Keratinocyte (primary cell): ENCODE measurements around the gene CABLES2. TPM values are rescaled to one million over a fixed set of nuclear protein-coding genes. Genes with fewer than 3 reads are reported as not detected.

Source experiments
- DNase-seq: peaks from one replicate; pipeline ENCODE4 v3.0.0-alpha.2; 2011; ENCODE audit warnings: low read depth, missing footprints, low spot score
- FAIRE-seq: peaks from 2 replicates; lab custom pipeline; 2011; peaks lifted over from hg19 to GRCh38; lab: Jason Lieb, UNC
- H2AFZ ChIP-seq: 2 replicates; pipeline ENCODE4 v1.6.0; 2012; ENCODE audit warnings: low read length, control low read depth, inconsistent platforms; ENCODE audit not compliant: control insufficient read depth
- H3K27ac ChIP-seq: 2 replicates; pipeline ENCODE4 v1.5.1; 2011; ENCODE audit warnings: low read length; ENCODE audit not compliant: control insufficient read depth, insufficient read depth
- H3K27me3 ChIP-seq: 3 replicates; pipeline ENCODE4 v1.6.0; 2011; ENCODE audit warnings: low read length; ENCODE audit not compliant: control insufficient read depth, insufficient read depth; ENCODE audit errors: extremely low read depth
- H3K36me3 ChIP-seq, 2 experiments: 2 replicates in 1 of 2; 3 replicates in 1 of 2; pipeline ENCODE4 v1.5.1; 2011; ENCODE audit warnings: low read length in 2 of 2, mild to moderate bottlenecking in 1 of 2; ENCODE audit not compliant: control insufficient read depth in 2 of 2, insufficient read depth in 2 of 2; ENCODE audit errors: extremely low read depth in 1 of 2
- H3K4me1 ChIP-seq: 3 replicates; pipeline ENCODE4 v1.5.1; 2011; ENCODE audit warnings: low read length; ENCODE audit not compliant: control insufficient read depth, insufficient read depth; ENCODE audit errors: extremely low read depth
- H3K4me2 ChIP-seq: 3 replicates; pipeline ENCODE4 v1.6.0; 2011; ENCODE audit warnings: low read depth, low read length; ENCODE audit not compliant: control insufficient read depth, insufficient read depth; ENCODE audit errors: extremely low read depth
- H3K4me3 ChIP-seq, 3 experiments: fragments of 200-600 bp in 1 of 3; sonication (generic) in 1 of 3; 2 replicates in 2 of 3; 3 replicates in 1 of 3; pipeline ENCODE4 v1.5.1; 2011 to 2016; ENCODE audit warnings: low read length in 3 of 3, mild to moderate bottlenecking in 3 of 3, control low read depth in 2 of 3, inconsistent platforms in 1 of 3, low read depth in 1 of 3, mixed read lengths in 1 of 3, mixed run types in 1 of 3, moderate library complexity in 1 of 3; ENCODE audit not compliant: control insufficient read depth in 2 of 3, insufficient read depth in 2 of 3; ENCODE audit errors: extremely low read depth in 1 of 3
- H3K79me2 ChIP-seq: 2 replicates; pipeline ENCODE4 v1.6.0; 2012; ENCODE audit warnings: low read length; ENCODE audit not compliant: control insufficient read depth, insufficient read depth
- H3K9ac ChIP-seq: 3 replicates; pipeline ENCODE4 v1.6.0; 2011; ENCODE audit warnings: low read length; ENCODE audit not compliant: control insufficient read depth, insufficient read depth; ENCODE audit errors: extremely low read depth
- H3K9me1 ChIP-seq: 3 replicates; pipeline ENCODE4 v1.6.0; 2011; ENCODE audit warnings: low read length; ENCODE audit not compliant: control insufficient read depth, insufficient read depth; ENCODE audit errors: extremely low read depth
- H3K9me3 ChIP-seq: 2 replicates; pipeline ENCODE4 v1.5.1; 2012; ENCODE audit warnings: low read depth, low read length; ENCODE audit not compliant: control insufficient read depth
- H4K20me1 ChIP-seq: 3 replicates; pipeline ENCODE4 v1.6.0; 2011; ENCODE audit warnings: low read length; ENCODE audit not compliant: control insufficient read depth, insufficient read depth; ENCODE audit errors: extremely low read depth
- EZH2 ChIP-seq: IDR thresholded peaks from one replicate; pipeline ENCODE4 v1.6.1; 2012; ENCODE audit warnings: inconsistent platforms, mild to moderate bottlenecking, low read length, moderate library complexity
- dilution Hi-C: fragments of 300-500 bp; cut with MboI; formaldehyde crosslinking; loops from one replicate; pipeline ENCODE4 v1.7.0; 2020; ENCODE audit warnings: low sequenced_read_pairs; ENCODE audit not compliant: extremely low pct_ligation_motif_present
- polyA plus RNA-seq, 5 experiments: library from polyadenylated mRNA; depleted of rRNA in 3 of 5; stranded (reverse) in 3 of 5; stranded (forward) in 1 of 5; unstranded in 1 of 5; fragments of >200 nt; gene quantifications; 1 replicate in 1 of 5; 2 replicates in 3 of 5; 3 replicates in 1 of 5; pipeline versions ENCODE4 v1.2.1 to v1.2.3, GENCODE V29; 2011 to 2012; ENCODE audit warnings: missing spikeins in 2 of 5, low read depth in 1 of 5, low replicate concordance in 1 of 5
- TF ChIP-seq, protein P1 (sequence below), 3 experiments: IDR thresholded peaks in 1 of 3; conservative IDR thresholded peaks in 1 of 3; optimal IDR thresholded peaks in 1 of 3; 2 replicates in 2 of 3; 3 replicates in 1 of 3; pipeline versions ENCODE3 to v1.5.1; 2011; ENCODE audit warnings: low read length in 3 of 3, mild to moderate bottlenecking in 3 of 3, moderate library complexity in 2 of 3, control low read depth in 1 of 3, inconsistent platforms in 1 of 3; ENCODE audit not compliant: insufficient read depth in 2 of 3; ENCODE audit errors: extremely low read depth in 1 of 3

Gene CABLES2
- polyA plus RNA-seq, 1 donor (not counting 4 experiments of a cell fraction or from before 2014, with no cell fraction given): 2.2 TPM

DNA sequence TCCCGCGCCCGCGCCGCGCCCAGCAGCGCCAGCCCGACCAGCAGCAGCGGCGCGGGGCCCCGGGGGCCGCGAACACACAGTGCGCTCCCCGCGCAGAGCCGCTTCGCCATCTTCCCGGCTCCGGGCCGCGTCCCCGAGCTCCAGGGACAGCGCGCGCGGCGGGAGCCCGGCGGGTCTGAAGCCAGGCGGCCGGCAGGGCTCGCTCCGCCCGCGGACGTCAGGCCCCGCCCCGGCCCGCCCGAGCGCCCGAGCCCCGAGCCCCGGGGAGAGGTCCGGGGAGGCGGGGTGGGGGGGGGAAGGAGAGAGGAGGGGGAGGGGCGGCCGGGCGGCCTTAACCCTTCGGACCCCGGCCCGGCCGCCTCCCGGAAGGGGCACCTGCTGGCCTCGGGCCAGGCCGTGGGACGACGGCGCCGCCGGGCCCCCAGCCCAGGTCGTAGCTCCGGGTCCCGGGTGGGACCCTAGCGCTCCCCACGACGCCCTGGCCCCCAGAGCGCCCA, 39.9 kb downstream of the CABLES2 start, which contains the start of gene LAMA5:
LAMA5 (minus strand) TSS at position 177 of the 497 bp plus-strand sequence; CDS start at position 110, 67 bp downstream.
- peaks cover 3 to 8% of the 10 kb centered on the region in 2 experiments for H3K36me3 ChIP-seq
- H3K4me1 ChIP-seq: peaks cover 63% of the 10 kb centered on the region
- peak within 1 kb of the TSS; percentile 69 for H3K27ac ChIP-seq
- TF ChIP-seq EZH2: no peak
- TF ChIP-seq, protein P1, sequence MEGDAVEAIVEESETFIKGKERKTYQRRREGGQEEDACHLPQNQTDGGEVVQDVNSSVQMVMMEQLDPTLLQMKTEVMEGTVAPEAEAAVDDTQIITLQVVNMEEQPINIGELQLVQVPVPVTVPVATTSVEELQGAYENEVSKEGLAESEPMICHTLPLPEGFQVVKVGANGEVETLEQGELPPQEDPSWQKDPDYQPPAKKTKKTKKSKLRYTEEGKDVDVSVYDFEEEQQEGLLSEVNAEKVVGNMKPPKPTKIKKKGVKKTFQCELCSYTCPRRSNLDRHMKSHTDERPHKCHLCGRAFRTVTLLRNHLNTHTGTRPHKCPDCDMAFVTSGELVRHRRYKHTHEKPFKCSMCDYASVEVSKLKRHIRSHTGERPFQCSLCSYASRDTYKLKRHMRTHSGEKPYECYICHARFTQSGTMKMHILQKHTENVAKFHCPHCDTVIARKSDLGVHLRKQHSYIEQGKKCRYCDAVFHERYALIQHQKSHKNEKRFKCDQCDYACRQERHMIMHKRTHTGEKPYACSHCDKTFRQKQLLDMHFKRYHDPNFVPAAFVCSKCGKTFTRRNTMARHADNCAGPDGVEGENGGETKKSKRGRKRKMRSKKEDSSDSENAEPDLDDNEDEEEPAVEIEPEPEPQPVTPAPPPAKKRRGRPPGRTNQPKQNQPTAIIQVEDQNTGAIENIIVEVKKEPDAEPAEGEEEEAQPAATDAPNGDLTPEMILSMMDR (optimal IDR thresholded peaks at IDR 0.05 in 1 of 3, IDR thresholded peaks at IDR 0.05 in 1 of 3, conservative IDR thresholded peaks at IDR 0.05 in 1 of 3; ENCODE audit: extremely low read depth in 1 of 3, insufficient read depth in 2 of 3, low read length in 3 of 3): no peak
- H3K4me3 ChIP-seq: peak within 1 kb of the TSS; percentile 88 to 93 (median 92)
- no peak within 1 kb of the TSS for H2AFZ ChIP-seq
- no peak for DNase-seq
- H3K9me1 ChIP-seq: no peaks in the 10 kb centered on the region
- H3K9ac ChIP-seq: peak within 1 kb of the TSS; percentile 80
- peak within 1 kb of the TSS; percentile 96 for H3K4me2 ChIP-seq
- H3K27me3 ChIP-seq: no peaks in the 10 kb centered on the region
- peaks cover 23% of the 10 kb centered on the region for H4K20me1 ChIP-seq
- dilution Hi-C loops: no loop called here
- H3K9me3 ChIP-seq: no peaks in the 10 kb centered on the region
- peaks cover 36% of the 10 kb centered on the region for H3K79me2 ChIP-seq
- no peak for FAIRE-seq

DNA sequence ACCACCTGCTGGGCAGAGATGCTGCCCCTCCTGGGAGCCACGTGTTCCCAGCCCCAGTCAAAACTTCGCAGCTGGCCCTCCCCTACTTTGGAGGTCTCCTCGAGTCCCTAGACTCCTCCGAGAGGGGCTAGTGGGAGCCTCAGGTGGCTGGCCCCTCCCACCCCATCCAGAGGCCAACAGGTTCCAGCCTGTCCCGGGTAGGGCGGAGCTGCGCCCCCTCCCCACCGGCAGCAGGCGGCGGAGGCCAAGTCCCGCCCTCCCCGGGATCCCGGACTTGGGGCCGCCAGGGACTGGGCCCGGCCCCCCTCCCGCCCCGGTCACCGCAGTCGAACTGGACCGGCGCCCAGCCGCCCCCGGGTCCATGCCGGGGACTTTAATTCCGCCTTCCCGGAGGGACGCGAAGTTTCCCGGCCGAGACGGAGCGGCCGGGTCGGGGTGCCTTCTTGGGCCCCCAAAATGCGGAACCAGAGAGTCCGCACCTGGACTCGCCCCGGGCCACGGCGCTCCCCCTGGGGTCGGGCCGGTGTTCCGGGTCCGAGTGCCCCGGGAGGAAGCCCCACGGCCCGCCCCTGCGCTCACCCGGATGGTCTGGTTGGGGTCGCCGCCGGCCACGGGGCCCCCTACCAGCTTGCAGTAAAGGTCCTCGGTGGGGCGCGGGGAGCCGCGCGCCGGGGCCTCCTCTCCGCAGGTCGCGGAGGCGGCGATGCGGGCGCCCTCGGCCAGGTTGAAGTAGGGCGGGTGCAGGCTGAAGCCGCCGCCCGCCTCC, 40.5 kb downstream of the CABLES2 start:
- Histone ChIP-seq H3K9me3 (no peaks in the 10 kb centered on the region), H2AFZ (no peak overlapping the region), H3K9ac (peak overlapping the region; percentile 80), H3K4me1 (peaks cover 70% of the 10 kb centered on the region), H3K79me2 (peaks cover 40% of the 10 kb centered on the region), H3K9me1 (no peaks in the 10 kb centered on the region), H3K4me3 (peak overlapping the region; percentile 88 to 93 (median 92)), H3K27ac (peak overlapping the region; percentile 69), H3K27me3 (no peaks in the 10 kb centered on the region), H3K4me2 (peak overlapping the region; percentile 96), H3K36me3 (peaks cover 5 to 10% of the 10 kb centered on the region in 2 experiments), H4K20me1 (peaks cover 29% of the 10 kb centered on the region)
- FAIRE-seq (no peak), DNase-seq (no peak)
- dilution Hi-C loops: no loop called here
- TF ChIP-seq EZH2: no peak
- TF ChIP-seq, protein P1 (optimal IDR thresholded peaks at IDR 0.05 in 1 of 3, IDR thresholded peaks at IDR 0.05 in 1 of 3, conservative IDR thresholded peaks at IDR 0.05 in 1 of 3; ENCODE audit: extremely low read depth in 1 of 3, insufficient read depth in 2 of 3, low read length in 3 of 3): no peak
